T-helper 22 cell (primary cell): ENCODE data around the gene ARCN1.
"Not testable (repeated sequence)": the region's sequence is repeated elsewhere in the genome, so short reads cannot be mapped to it uniquely, and the experiment has no call there.

Experiments used
- DNase-seq: peaks from one replicate; pipeline ENCODE4 v3.0.0-alpha.2; 2020; ENCODE audit warnings: low read depth

Gene ARCN1

GRCh38 chr11:118544647-118545010 is 27.6 kb upstream of the ARCN1 start:
- no peak for DNase-seq

- DNase-seq, result no peak
Observed at GRCh38 chr11:118545533-118545932, 26.7 kb upstream of the ARCN1 start.

GRCh38 chr11:118547132-118547531 is 25.1 kb upstream of the ARCN1 start:
- no peak for DNase-seq

GRCh38 chr11:118552341-118552740 is 19.9 kb upstream of the ARCN1 start:
- DNase-seq, result no peak

DNA sequence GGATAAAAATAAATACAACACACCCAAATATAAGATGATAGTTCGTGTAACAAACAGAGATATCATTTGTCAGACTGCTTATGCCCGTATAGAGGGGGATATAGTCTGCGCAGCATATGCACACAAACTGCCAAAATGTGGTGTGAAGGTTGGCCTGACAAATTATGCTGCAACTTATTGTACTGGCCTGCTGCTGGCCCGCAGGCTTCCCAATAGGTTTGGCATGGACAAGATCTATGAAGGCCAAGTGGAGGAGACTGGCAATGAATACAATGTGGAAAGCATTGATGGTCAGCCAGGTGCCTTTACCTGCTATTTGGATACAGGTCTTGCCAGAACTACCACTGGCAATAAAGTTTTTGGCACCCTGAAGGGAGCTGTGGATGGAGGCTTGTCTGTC is 11.4 kb upstream of the ARCN1 start:
- no peak for DNase-seq

GRCh38 chr11:118565051-118565450 is 7.2 kb upstream of the ARCN1 start:
- no peak for DNase-seq

GRCh38 chr11:118569670-118570069 is 2.5 kb upstream of the ARCN1 start:
- DNase-seq, result no peak

GRCh38 chr11:118570787-118571186 is 1.4 kb upstream of the ARCN1 start:
- DNase-seq, result no peak

- not testable (repeated sequence) for DNase-seq
Observed at GRCh38 chr11:118571701-118572060, 528 bp upstream of the ARCN1 start.

DNA sequence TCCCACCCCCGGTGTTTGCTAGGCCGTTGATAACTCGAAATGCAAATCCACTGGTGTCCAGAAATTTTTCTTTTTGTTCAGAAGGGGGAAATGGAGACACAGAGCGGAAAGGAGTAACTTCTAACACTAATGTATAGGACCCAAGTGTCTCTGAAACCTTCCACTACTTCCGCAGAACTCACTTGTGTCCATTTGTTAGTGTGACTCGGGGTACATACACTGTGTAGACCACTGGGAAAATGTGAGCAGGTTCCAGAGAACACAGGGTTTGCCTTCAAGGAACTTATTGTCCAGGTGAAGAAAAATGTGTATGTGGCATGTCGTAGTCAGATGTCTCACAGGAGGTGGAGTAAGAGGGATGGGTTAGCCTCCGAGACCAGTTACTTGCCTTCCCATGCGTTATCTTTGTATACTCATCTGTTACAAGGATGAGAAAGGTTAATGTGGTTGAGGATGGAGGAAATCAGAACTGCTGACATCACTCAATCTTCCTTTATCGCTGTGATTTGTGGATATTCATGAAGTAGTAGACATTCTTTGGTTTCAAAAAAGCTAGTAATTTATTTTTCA is 857 bp downstream of the ARCN1 start:
- DNase-seq, result peak; percentile 32

DNA sequence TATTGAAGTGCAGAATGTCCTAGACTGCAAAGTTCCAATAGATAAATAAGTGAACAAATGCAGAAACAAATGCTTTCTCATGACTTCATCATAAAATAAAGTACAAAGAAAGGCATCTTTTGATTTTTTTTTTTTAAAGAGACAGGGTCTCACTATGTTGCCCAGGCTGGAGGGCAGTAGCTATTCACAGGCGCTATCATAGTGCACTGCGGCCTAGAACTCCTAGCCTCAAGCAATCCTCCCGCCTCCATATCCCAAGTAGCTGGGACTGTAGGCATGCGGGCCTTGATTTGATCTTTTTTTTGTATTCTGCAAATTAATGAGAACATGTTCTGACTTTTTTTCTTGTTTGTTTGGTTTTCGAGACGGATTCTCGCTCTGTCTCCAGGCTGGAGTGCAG is 2.4 kb downstream of the ARCN1 start:
- DNase-seq, result no peak

- not testable (repeated sequence) for DNase-seq
Observed at GRCh38 chr11:118577995-118578394, 5.8 kb downstream of the ARCN1 start.

GRCh38 chr11:118581057-118581456 is 8.8 kb downstream of the ARCN1 start:
- DNase-seq, result no peak

DNA sequence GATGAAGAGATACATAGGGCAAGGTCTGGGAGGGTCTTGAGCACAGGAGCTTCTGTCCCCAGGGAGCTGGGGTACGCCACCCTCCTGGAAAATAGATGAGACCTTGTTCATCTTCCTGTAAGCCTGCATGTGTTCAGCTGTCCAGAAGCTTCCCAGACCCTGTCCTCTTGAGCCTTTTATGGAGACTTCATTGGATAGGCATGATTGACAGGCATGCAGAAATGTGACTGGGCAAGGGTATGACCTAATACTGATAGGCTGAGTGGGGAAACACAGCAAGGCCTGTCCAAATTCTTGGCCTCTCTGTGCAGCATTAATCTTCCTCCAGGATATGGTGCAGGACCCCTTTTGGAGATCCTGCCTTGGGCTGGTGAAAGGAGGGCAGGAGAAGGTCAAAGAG is 15.7 kb downstream of the ARCN1 start:
- no peak for DNase-seq

- no peak for DNase-seq
Observed at GRCh38 chr11:118592616-118593367, 20.6 kb downstream of the ARCN1 start.

- not testable (repeated sequence) for DNase-seq
Observed at GRCh38 chr11:118594984-118595383, 22.8 kb downstream of the ARCN1 start.

DNA sequence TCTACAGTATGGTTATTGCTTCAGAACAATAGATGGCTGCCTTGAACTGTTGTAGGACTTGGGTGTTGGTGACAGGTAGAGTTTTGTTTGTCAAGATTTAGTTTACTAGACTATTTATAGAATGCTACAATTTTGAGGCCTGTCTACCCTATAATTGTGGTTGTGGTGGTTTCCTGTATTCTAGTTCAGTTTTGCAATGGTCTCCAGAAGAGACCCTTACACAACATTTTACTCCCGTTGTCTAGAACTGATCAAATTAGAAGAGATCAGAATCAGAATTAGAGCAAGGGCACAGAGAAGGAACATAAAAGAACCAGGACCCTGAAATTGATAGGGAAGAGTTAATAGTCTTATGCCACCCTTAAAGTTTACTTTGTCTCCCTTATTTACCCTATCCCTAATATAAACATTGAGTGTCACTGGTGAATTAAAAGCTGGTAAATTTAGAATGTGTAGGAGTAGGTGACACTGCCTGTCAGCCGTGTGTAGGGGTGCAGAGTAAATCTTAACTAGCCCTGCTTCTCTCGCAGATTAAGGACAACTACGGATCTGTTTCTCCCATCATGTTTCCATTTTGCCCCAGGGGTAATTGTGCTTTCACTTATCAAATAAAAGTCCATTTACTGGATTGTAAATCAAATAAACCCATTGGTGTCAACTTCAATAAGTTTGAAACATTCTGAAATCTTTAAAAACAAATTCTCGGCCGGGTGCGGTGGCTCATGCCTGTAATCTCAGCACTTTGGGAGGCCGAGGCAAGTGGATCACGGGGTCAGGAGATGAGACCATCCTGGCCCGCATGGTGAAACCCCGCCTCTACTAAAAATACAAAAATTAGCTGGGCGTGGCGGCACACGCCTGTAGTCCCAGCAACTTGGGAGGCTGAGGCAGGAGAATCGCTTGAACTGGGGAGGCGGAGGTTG is 24.3 kb downstream of the ARCN1 start:
- DNase-seq, result no peak

- DNase-seq, result no peak
Observed at GRCh38 chr11:118597556-118597955, 25.3 kb downstream of the ARCN1 start.

DNA sequence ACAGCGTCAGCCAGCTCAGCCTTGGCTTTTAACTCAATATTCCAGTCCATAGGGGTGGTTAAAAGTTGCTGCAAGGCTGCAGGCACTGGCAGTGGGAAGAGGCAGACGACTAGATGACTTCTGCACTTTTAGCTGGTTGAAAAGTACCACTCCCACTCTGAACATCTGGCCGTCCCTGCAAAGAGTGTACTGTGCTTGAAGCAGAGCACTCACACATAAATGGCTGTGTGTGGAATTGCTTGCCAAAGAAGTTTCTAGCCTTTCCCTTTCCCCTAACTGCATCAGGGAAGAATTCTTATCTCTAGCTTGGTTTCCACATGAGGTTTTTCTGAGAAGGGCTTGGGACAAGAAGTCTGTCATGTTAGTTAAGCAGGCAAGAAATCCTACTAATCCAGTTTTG is 30.1 kb downstream of the ARCN1 start:
- DNase-seq, result no peak

GRCh38 chr11:118603709-118604108 is 31.5 kb downstream of the ARCN1 start:
- DNase-seq, result not testable (repeated sequence)

GRCh38 chr11:118604566-118604965 is 32.4 kb downstream of the ARCN1 start:
- no peak for DNase-seq

DNA sequence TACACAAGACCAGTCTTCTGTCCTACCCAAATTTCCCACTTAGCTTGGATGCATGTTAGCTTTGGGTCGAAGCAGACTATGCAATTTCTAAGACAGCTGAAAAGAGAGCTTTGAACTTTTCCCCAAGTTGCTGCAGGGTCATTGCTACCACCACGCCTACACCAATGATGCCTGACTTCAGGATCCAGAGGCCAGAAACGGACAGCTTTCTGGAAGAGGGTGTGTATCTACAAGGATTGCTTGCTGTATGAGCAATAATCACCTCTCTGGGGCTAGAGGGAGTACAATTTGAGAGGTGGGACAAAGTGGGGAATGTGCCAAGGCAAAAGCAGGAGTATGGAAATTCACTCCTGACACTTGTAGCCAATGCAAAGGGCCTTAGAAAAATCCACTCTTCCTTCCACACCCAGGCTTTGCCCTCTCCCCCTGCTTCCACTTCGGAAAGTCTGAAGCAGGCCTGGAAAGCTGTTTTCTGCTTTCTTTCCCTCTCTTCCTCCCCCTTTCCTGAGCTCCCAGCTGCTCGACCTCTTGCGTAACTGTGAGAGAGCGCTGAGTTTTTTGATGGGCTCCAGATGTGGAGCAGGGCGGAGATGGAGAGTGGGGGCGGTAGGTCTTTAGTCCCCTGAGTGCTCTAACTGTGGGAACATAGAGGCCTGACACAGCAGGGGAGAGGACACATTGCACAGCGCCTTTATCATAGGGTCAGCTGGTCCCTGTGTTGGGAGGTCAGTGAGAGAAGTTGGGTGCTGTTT is 33.1 kb downstream of the ARCN1 start:
- no peak for DNase-seq
